ENCODE measurements around the gene PLEKHA5.
"Not testable (repeated sequence)": the region's sequence is repeated elsewhere in the genome, so short reads cannot be mapped to it uniquely, and the experiment has no call there.

PLEKHA5 gene

GRCh38 chr12:19303496-19303895, 174.0 kb downstream of the PLEKHA5 start:
- Histone ChIP-seq H3K36me3 (ENCODE audit: control insufficient read depth, insufficient read depth, low read length) (no peaks in the 10 kb centered on the region), H3K4me3 (replicated peaks; ENCODE audit: low read depth, low read length) (no peak overlapping the region), H3K27me3 (replicated peaks; ENCODE audit: control insufficient read depth, insufficient read depth, low read length) (no peaks in the 10 kb centered on the region)
- TF ChIP-seq, protein P1, sequence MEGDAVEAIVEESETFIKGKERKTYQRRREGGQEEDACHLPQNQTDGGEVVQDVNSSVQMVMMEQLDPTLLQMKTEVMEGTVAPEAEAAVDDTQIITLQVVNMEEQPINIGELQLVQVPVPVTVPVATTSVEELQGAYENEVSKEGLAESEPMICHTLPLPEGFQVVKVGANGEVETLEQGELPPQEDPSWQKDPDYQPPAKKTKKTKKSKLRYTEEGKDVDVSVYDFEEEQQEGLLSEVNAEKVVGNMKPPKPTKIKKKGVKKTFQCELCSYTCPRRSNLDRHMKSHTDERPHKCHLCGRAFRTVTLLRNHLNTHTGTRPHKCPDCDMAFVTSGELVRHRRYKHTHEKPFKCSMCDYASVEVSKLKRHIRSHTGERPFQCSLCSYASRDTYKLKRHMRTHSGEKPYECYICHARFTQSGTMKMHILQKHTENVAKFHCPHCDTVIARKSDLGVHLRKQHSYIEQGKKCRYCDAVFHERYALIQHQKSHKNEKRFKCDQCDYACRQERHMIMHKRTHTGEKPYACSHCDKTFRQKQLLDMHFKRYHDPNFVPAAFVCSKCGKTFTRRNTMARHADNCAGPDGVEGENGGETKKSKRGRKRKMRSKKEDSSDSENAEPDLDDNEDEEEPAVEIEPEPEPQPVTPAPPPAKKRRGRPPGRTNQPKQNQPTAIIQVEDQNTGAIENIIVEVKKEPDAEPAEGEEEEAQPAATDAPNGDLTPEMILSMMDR (IDR thresholded peaks at IDR 0.05; ENCODE audit: insufficient read depth, low read length, poor library complexity, severe bottlenecking) = no peak
- DNase-seq (ENCODE audit: extremely low read depth, insufficient read length) = no peak

- TF ChIP-seq, protein P1 (IDR thresholded peaks at IDR 0.05; ENCODE audit: insufficient read depth, low read length, poor library complexity, severe bottlenecking) = no peak
- H3K36me3 ChIP-seq (ENCODE audit: control insufficient read depth, insufficient read depth, low read length) = no peaks in the 10 kb centered on the region
- no peak overlapping the region for H3K4me3 ChIP-seq (replicated peaks; ENCODE audit: low read depth, low read length)
- H3K27me3 ChIP-seq (replicated peaks; ENCODE audit: control insufficient read depth, insufficient read depth, low read length) = no peaks in the 10 kb centered on the region
- DNase-seq (ENCODE audit: extremely low read depth, insufficient read length) = no peak
These were observed 174.7 kb downstream of the PLEKHA5 start for GRCh38 chr12:19304149-19304750.

DNA sequence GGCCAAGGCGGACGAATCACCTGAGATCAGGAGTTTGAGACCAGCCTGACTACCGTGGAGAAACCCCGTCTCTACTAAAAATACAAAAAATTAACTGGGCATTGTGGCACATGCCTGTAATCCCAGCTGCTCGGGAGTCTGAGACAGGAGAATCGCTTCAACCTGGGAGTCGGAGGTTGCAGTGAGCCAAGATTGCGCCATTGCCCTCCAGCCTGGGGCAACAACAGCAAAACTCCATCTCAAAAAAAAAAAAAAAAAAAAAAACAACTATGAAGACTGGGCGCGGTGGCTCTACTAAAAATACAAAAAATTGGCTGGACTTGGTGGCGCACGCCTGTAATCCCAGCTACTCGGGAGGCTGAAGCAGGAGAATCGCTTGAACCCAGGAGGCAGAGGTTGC, 176.1 kb downstream of the PLEKHA5 start:
- DNase-seq (ENCODE audit: extremely low read depth, insufficient read length); H3K36me3 ChIP-seq (ENCODE audit: control insufficient read depth, insufficient read depth, low read length); H3K4me3 ChIP-seq (replicated peaks; ENCODE audit: low read depth, low read length); H3K27me3 ChIP-seq (replicated peaks; ENCODE audit: control insufficient read depth, insufficient read depth, low read length): not testable (repeated sequence)

GRCh38 chr12:19306366-19306765, 176.8 kb downstream of the PLEKHA5 start:
- no peaks in the 10 kb centered on the region for H3K36me3 ChIP-seq (ENCODE audit: control insufficient read depth, insufficient read depth, low read length)
- H3K4me3 ChIP-seq (replicated peaks; ENCODE audit: low read depth, low read length) = no peak overlapping the region
- DNase-seq (ENCODE audit: extremely low read depth, insufficient read length) = no peak
- no peaks in the 10 kb centered on the region for H3K27me3 ChIP-seq (replicated peaks; ENCODE audit: control insufficient read depth, insufficient read depth, low read length)
- TF ChIP-seq, protein P1 (IDR thresholded peaks at IDR 0.05; ENCODE audit: insufficient read depth, low read length, poor library complexity, severe bottlenecking) = no peak

- TF ChIP-seq, protein P1 (IDR thresholded peaks at IDR 0.05; ENCODE audit: insufficient read depth, low read length, poor library complexity, severe bottlenecking) = no peak
- no peak for DNase-seq (ENCODE audit: extremely low read depth, insufficient read length)
- Histone ChIP-seq H3K27me3 (replicated peaks; ENCODE audit: control insufficient read depth, insufficient read depth, low read length) (no peaks in the 10 kb centered on the region), H3K4me3 (replicated peaks; ENCODE audit: low read depth, low read length) (no peak overlapping the region), H3K36me3 (ENCODE audit: control insufficient read depth, insufficient read depth, low read length) (no peaks in the 10 kb centered on the region)
These were observed 177.9 kb downstream of the PLEKHA5 start for GRCh38 chr12:19307451-19307850.

- Histone ChIP-seq H3K4me3 (replicated peaks; ENCODE audit: low read depth, low read length) (no peak overlapping the region), H3K27me3 (replicated peaks; ENCODE audit: control insufficient read depth, insufficient read depth, low read length) (no peaks in the 10 kb centered on the region), H3K36me3 (ENCODE audit: control insufficient read depth, insufficient read depth, low read length) (no peaks in the 10 kb centered on the region)
- DNase-seq (ENCODE audit: extremely low read depth, insufficient read length) = no peak
- TF ChIP-seq, protein P1 (IDR thresholded peaks at IDR 0.05; ENCODE audit: insufficient read depth, low read length, poor library complexity, severe bottlenecking) = no peak
These were observed 181.6 kb downstream of the PLEKHA5 start for GRCh38 chr12:19311165-19311564.

Measured in GM06990 (cell line).